ENCODE results near the gene ANKRD63. TPM values are rescaled to one million over a fixed set of nuclear protein-coding genes. Genes with fewer than 3 reads are reported as not detected.

Gene ANKRD63
- total and polyA plus RNA-seq, 9 of the 15 experiments (the other 6 are each of a cell fraction or from before 2014, with no cell fraction given), result 1.3 to 2.0 (median 1.8) TPM; not detected in 6

GRCh38 chr15:40276927-40277326, 5.9 kb downstream of the ANKRD63 start:
- CTCF ChIA-PET (ENCODE audit: low intra/inter-chr PET ratio), result interaction anchor here (0.9 to 7.1 kb wide), 3 partner anchors 60 to 145 kb away, joined by 5 to 218 read pairs (median 11); no protein-coding TSS in a partner anchor
- intact Hi-C loops (cut with micrococcal nuclease), result no loop called here
- Histone ChIP-seq H3K27me3 (ENCODE audit: control insufficient read depth in 2 of 2, insufficient read depth in 2 of 2, low read length in 2 of 2) (peaks cover 0 to 9% of the 10 kb centered on the region in 2 experiments; a peak in 2 of 5 replicates), H3K9ac (ENCODE audit: insufficient read depth in 1 of 2, low read depth in 2 of 2, low read length in 2 of 2) (peak overlapping the region in 1 of 2 experiments; percentile 48; a peak in 1 of 4 replicates), H3K4me3 (no peak overlapping the region), H3K9me1 (ENCODE audit: control insufficient read depth, insufficient read depth, low read length) (no peaks in the 10 kb centered on the region), H3K4me1 (replicated peaks in 1 of 2; ENCODE audit: control insufficient read depth in 2 of 2, insufficient read depth in 2 of 2, low read length in 2 of 2) (peaks cover 13 to 50% of the 10 kb centered on the region in 2 experiments), H3K36me3 (ENCODE audit: control insufficient read depth, insufficient read depth, low read length) (no peaks in the 10 kb centered on the region), H3K4me2 (ENCODE audit: insufficient read depth, low read length) (no peak overlapping the region), H3K79me2 (ENCODE audit: control insufficient read depth, insufficient read depth, low read length) (no peaks in the 10 kb centered on the region), H3K27ac (ENCODE audit: extremely low read depth, low read depth, low read length) (no peak overlapping the region), H3K9me3 (replicated peaks; ENCODE audit: control insufficient read depth, insufficient read depth, low read depth, low read length) (no peaks in the 10 kb centered on the region), H4K20me1 (replicated peaks; ENCODE audit: control insufficient read depth, insufficient read depth, low read length) (0 out of 2 replicates have a peak, but pooled peaks cover 3% of the 10 kb centered on the region), H2AFZ (ENCODE audit: low read depth, low read length) (no peak overlapping the region)
- TF ChIP-seq KLF1 (tag; IDR thresholded peaks at IDR 0.05) (no peak), RBFOX2 (IDR thresholded peaks at IDR 0.05; ENCODE audit: low read depth, low read length) (no peak), NFIX (CRISPR knock-in tag; IDR thresholded peaks at IDR 0.05; ENCODE audit: low read depth) (no peak)
- no peak for DNase-seq (ENCODE audit: extremely low read depth in 1 of 4, low spot score in 3 of 4)
- no TSS peak for BruUV-seq (replicated peaks)
- POLR2A ChIA-PET, result interaction anchor here (0.8 kb wide), 1 partner anchor 175 kb away, joined by 3 read pairs; no protein-coding TSS in a partner anchor
- in situ Hi-C loops (cut with MboI), result loop anchor here (5.0 kb wide), 1 partner anchor 35 kb away; no protein-coding TSS in a partner anchor
- FAIRE-seq, result no peak
- WGBS (ENCODE audit: insufficient coverage, low coverage, missing lambda C conversion rate), result 15% methylated on average over 4 of the region's 4 CpGs
- ATAC-seq, result no peak

GRCh38 chr15:40275954-40276353, 6.9 kb downstream of the ANKRD63 start:
- CTCF ChIA-PET (ENCODE audit: low intra/inter-chr PET ratio), result interaction anchor here (0.6 to 7.1 kb wide), 6 partner anchors 11 to 246 kb away, joined by 3 to 218 read pairs (median 10); no protein-coding TSS in a partner anchor
- no peaks in the 10 kb centered on the region for H3K36me3 ChIP-seq (ENCODE audit: control insufficient read depth, insufficient read depth, low read length)
- POLR2A ChIA-PET, result interaction anchor here (1.0 kb wide), 1 partner anchor 11 kb away, joined by 3 read pairs; no protein-coding TSS in a partner anchor
- in situ Hi-C loops (cut with MboI), result loop anchor here (5.0 kb wide), 1 partner anchor 36 kb away; no protein-coding TSS in a partner anchor
- intact Hi-C loops (cut with micrococcal nuclease), result no loop called here
- no peak overlapping the region for H3K27ac ChIP-seq (ENCODE audit: extremely low read depth, low read depth, low read length)
- WGBS (ENCODE audit: insufficient coverage, low coverage, missing lambda C conversion rate), result 69% methylated on average over 5 of the region's 7 CpGs
- no peaks in the 10 kb centered on the region for H3K9me1 ChIP-seq (ENCODE audit: control insufficient read depth, insufficient read depth, low read length)
- H3K9ac ChIP-seq (ENCODE audit: insufficient read depth in 1 of 2, low read depth in 2 of 2, low read length in 2 of 2), result peak overlapping the region in 1 of 2 experiments; percentile 24; a peak in 1 of 4 replicates
- peaks cover 0 to 16% of the 10 kb centered on the region in 2 experiments; a peak in 2 of 5 replicates for H3K27me3 ChIP-seq (ENCODE audit: control insufficient read depth in 2 of 2, insufficient read depth in 2 of 2, low read length in 2 of 2)
- H3K4me3 ChIP-seq, result no peak overlapping the region
- no peak for FAIRE-seq
- no peaks in the 10 kb centered on the region for H3K9me3 ChIP-seq (replicated peaks; ENCODE audit: control insufficient read depth, insufficient read depth, low read depth, low read length)
- H3K79me2 ChIP-seq (ENCODE audit: control insufficient read depth, insufficient read depth, low read length), result no peaks in the 10 kb centered on the region
- no peak overlapping the region for H2AFZ ChIP-seq (ENCODE audit: low read depth, low read length)
- ATAC-seq, result no peak
- 0 out of 2 replicates have a peak, but pooled peaks cover 3% of the 10 kb centered on the region for H4K20me1 ChIP-seq (replicated peaks; ENCODE audit: control insufficient read depth, insufficient read depth, low read length)
- no peak for DNase-seq (ENCODE audit: extremely low read depth in 1 of 4, low spot score in 3 of 4)
- BruUV-seq (replicated peaks), result no TSS peak
- peaks cover 13 to 45% of the 10 kb centered on the region in 2 experiments for H3K4me1 ChIP-seq (replicated peaks in 1 of 2; ENCODE audit: control insufficient read depth in 2 of 2, insufficient read depth in 2 of 2, low read length in 2 of 2)
- H3K4me2 ChIP-seq (ENCODE audit: insufficient read depth, low read length), result no peak overlapping the region
- TF ChIP-seq MCM3 (IDR thresholded peaks at IDR 0.05) (no peak), BHLHE40 (IDR thresholded peaks at IDR 0.05; ENCODE audit: low read length) (no peak), CBX3 (IDR thresholded peaks at IDR 0.05; ENCODE audit: borderline replicate concordance in 1 of 2, low read length in 2 of 2) (no peak), PATZ1 (CRISPR knock-in tag; IDR thresholded peaks at IDR 0.05; ENCODE audit: borderline replicate concordance) (no peak), FOXJ2 (tag; IDR thresholded peaks at IDR 0.05) (no peak), ZMIZ1 (IDR thresholded peaks at IDR 0.05; ENCODE audit: low read depth in 2 of 2, low read length in 2 of 2) (no peak)

Data from K562 (cell line).